Measurements from ENCODE around the gene CMIP. TPM values are rescaled to one million over a fixed set of nuclear protein-coding genes. Genes with fewer than 3 reads are reported as not detected.
A peak's percentile ranks its signal among the peaks of the same experiment; 100 is the strongest.

CMIP gene
- polyA plus RNA-seq, 3 donors: 0.85 to 61.9 (median 0.93) TPM

DNA sequence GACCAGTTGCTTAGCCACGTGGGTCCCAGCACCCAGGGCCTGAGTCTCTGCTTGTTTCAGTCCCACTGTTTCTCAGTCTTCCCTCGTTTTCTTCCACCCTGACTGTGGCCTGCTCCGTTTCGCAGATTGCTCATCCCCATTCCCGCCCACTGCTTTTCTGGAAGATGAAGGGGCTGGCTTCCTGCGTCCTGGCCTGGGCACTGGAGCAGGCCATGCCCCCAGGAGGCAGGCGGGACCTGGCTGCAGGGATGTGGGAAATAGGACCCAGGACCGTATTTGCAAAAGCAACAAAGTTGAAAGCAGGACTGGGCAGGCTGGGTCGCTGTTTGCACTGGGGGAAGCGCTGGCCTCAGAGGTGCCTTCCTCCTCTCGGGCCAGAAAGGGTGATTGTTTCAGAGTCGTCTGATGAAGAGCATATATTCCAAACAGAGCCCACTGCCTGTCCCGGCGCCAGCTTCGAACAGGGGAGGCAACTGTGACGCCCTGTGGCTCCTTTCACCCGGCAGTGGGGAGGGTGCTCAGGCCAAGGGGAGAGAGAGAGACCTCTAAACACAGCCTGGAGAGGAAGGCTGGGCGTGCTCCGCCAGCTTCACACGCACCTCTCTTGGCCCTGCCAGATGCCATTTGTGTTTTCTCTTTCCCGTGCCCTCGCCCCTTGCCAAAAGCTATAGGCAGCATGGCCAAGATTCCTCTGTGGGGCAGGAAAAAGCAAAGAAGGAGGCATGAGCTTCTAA, 108.6 kb downstream of the CMIP start:
- Histone ChIP-seq H2AFZ (ENCODE audit: insufficient read depth, low read depth, low read length, poor library complexity, severe bottlenecking) (no peak overlapping the region), H3K4me1 (ENCODE audit: control insufficient read depth in 1 of 2, insufficient read depth in 2 of 2, low read length in 2 of 2) (peaks cover 41% of the 10 kb centered on the region in 2 donors), H3K27me3 (ENCODE audit: control insufficient read depth in 2 of 2, insufficient read depth in 2 of 2, low read length in 2 of 2) (no peaks in the 10 kb centered on the region), H4K20me1 (ENCODE audit: insufficient read depth, low read length) (peaks cover 100% of the 10 kb centered on the region), H3K79me2 (ENCODE audit: insufficient read depth, low read length) (peaks cover 99% of the 10 kb centered on the region), H3K4me2 (replicated peaks; ENCODE audit: extremely low read depth, low read length, poor library complexity, severe bottlenecking) (no peak overlapping the region), H3K9ac (ENCODE audit: insufficient read depth, low read length, poor library complexity, severe bottlenecking) (no peak overlapping the region), H3K4me3 (replicated peaks in 1 of 3; ENCODE audit: low read depth in 2 of 3, low read length in 3 of 3) (no peak overlapping the region), H3K27ac (ENCODE audit: low read depth in 1 of 2, low read length in 2 of 2) (peak overlapping the region in 1 of 2 donors; percentile 68), H3K9me3 (replicated peaks in 1 of 2; ENCODE audit: control insufficient read depth in 1 of 2, insufficient read depth in 1 of 2, low read length in 2 of 2) (no peaks in the 10 kb centered on the region), H3K36me3 (replicated peaks in 1 of 2; ENCODE audit: control insufficient read depth in 1 of 2, insufficient read depth in 2 of 2, low read length in 2 of 2) (peaks cover 0 to 24% of the 10 kb centered on the region in 2 donors)
- H3K4me1 Mint-ChIP-seq: peaks cover 56% of the 10 kb centered on the region
- H3K27me3 Mint-ChIP-seq (ENCODE audit: low read depth in 3 of 3): no peaks in the 10 kb centered on the region
- whole genome bisulfite sequencing (ENCODE audit: insufficient coverage): 91% methylated on average over 21 of the region's 22 CpGs
- H3K4me3 Mint-ChIP-seq: no peak overlapping the region
- H3K27ac Mint-ChIP-seq: peak overlapping the region in 6 of 7 donors; percentile 60 to 93 (median 79)
- DNase-seq: no peak
- no peaks in the 10 kb centered on the region for H3K9me3 Mint-ChIP-seq
- intact Hi-C loops (cut with micrococcal nuclease): no loop called here
- TF ChIP-seq, protein P1, sequence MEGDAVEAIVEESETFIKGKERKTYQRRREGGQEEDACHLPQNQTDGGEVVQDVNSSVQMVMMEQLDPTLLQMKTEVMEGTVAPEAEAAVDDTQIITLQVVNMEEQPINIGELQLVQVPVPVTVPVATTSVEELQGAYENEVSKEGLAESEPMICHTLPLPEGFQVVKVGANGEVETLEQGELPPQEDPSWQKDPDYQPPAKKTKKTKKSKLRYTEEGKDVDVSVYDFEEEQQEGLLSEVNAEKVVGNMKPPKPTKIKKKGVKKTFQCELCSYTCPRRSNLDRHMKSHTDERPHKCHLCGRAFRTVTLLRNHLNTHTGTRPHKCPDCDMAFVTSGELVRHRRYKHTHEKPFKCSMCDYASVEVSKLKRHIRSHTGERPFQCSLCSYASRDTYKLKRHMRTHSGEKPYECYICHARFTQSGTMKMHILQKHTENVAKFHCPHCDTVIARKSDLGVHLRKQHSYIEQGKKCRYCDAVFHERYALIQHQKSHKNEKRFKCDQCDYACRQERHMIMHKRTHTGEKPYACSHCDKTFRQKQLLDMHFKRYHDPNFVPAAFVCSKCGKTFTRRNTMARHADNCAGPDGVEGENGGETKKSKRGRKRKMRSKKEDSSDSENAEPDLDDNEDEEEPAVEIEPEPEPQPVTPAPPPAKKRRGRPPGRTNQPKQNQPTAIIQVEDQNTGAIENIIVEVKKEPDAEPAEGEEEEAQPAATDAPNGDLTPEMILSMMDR (IDR thresholded peaks at IDR 0.05): no peak
- H3K36me3 Mint-ChIP-seq: peaks cover 18 to 21% of the 10 kb centered on the region in 2 donors

DNA sequence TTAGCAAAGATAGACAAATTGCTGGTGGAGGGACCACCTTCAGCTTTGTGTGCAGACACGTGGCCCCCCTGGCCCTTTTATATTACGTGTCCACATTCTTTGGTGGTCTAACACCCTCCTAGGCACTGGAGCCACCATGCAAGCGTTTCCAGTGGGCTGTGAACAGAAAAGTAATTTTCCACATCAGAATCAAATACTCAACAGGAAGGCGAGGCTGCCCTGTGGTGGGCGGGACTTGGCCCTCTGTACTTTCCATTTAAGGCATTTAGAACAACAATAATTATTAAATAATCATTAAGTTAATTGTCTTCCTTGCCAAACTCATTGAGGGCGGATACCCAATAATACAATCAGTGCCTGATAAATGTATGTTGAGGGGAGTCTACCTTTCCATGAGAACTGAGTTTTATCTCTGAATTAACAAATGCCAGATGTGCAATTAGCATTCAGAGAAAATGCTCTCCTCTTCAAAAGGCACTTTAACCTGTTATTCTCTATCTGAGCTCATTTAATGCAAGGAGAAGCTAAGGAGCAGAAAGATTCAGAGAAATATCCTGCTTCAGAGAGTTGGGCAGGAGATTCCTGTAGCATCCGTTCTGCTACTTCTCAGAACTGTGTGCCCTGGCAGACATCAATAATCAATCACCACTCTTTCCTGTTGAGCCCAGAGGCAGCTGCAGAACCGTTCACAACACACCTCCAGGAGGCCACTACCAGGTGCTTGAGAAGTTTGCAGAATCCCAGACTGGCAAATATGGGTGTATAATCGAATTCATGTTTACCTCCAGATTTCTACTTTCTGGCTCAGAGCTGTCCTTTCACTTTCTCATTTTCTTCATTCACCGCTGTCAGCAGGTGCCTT, 109.4 kb downstream of the CMIP start:
- Histone ChIP-seq H3K9ac (ENCODE audit: insufficient read depth, low read length, poor library complexity, severe bottlenecking) (no peak overlapping the region), H2AFZ (ENCODE audit: insufficient read depth, low read depth, low read length, poor library complexity, severe bottlenecking) (no peak overlapping the region), H3K27ac (ENCODE audit: low read depth in 1 of 2, low read length in 2 of 2) (peak overlapping the region in 1 of 2 donors; percentile 37), H3K9me3 (replicated peaks in 1 of 2; ENCODE audit: control insufficient read depth in 1 of 2, insufficient read depth in 1 of 2, low read length in 2 of 2) (no peaks in the 10 kb centered on the region), H3K4me2 (replicated peaks; ENCODE audit: extremely low read depth, low read length, poor library complexity, severe bottlenecking) (no peak overlapping the region), H3K79me2 (ENCODE audit: insufficient read depth, low read length) (peaks cover 99% of the 10 kb centered on the region), H3K36me3 (replicated peaks in 1 of 2; ENCODE audit: control insufficient read depth in 1 of 2, insufficient read depth in 2 of 2, low read length in 2 of 2) (peaks cover 0 to 24% of the 10 kb centered on the region in 2 donors), H4K20me1 (ENCODE audit: insufficient read depth, low read length) (peaks cover 100% of the 10 kb centered on the region), H3K4me1 (ENCODE audit: control insufficient read depth in 1 of 2, insufficient read depth in 2 of 2, low read length in 2 of 2) (peaks cover 41% of the 10 kb centered on the region in 2 donors), H3K27me3 (ENCODE audit: control insufficient read depth in 2 of 2, insufficient read depth in 2 of 2, low read length in 2 of 2) (no peaks in the 10 kb centered on the region), H3K4me3 (replicated peaks in 1 of 3; ENCODE audit: low read depth in 2 of 3, low read length in 3 of 3) (no peak overlapping the region)
- peaks cover 56% of the 10 kb centered on the region for H3K4me1 Mint-ChIP-seq
- TF ChIP-seq, protein P1 (IDR thresholded peaks at IDR 0.05): no peak
- intact Hi-C loops (cut with micrococcal nuclease): no loop called here
- peaks cover 20 to 23% of the 10 kb centered on the region in 2 donors for H3K36me3 Mint-ChIP-seq
- no peak overlapping the region for H3K4me3 Mint-ChIP-seq
- H3K9me3 Mint-ChIP-seq: no peaks in the 10 kb centered on the region
- no peaks in the 10 kb centered on the region for H3K27me3 Mint-ChIP-seq (ENCODE audit: low read depth in 3 of 3)
- H3K27ac Mint-ChIP-seq: peak overlapping the region in 4 of 7 donors; percentile 48 to 85 (median 70)
- WGBS (ENCODE audit: insufficient coverage): 85% methylated on average over 6 of the region's 10 CpGs
- no peak for DNase-seq

Measured in CD14-positive monocyte (primary cell).